ENCODE data around the gene INSC.

Gene INSC

GRCh38 chr11:15213471-15214231, 98.9 kb downstream of the INSC start:
- DNase-seq (ENCODE audit: low read depth in 4 of 4, low spot score in 1 of 4), result no peak

GRCh38 chr11:15215005-15215404, 100.3 kb downstream of the INSC start:
- DNase-seq (ENCODE audit: low read depth in 4 of 4, low spot score in 1 of 4), result no peak

- DNase-seq (ENCODE audit: low read depth in 4 of 4, low spot score in 1 of 4), result no peak
Measured at GRCh38 chr11:15216678-15217077, 102.0 kb downstream of the INSC start.

- no peak for DNase-seq (ENCODE audit: low read depth in 4 of 4, low spot score in 1 of 4)
Measured at GRCh38 chr11:15217416-15217815, 102.7 kb downstream of the INSC start.

GRCh38 chr11:15222777-15223176, 108.1 kb downstream of the INSC start:
- DNase-seq (ENCODE audit: low read depth in 4 of 4, low spot score in 1 of 4), result no peak

GRCh38 chr11:15223318-15223717, 108.6 kb downstream of the INSC start:
- DNase-seq (ENCODE audit: low read depth in 4 of 4, low spot score in 1 of 4), result no peak

- DNase-seq (ENCODE audit: low read depth in 4 of 4, low spot score in 1 of 4), result no peak
Measured at GRCh38 chr11:15224466-15224865, 109.7 kb downstream of the INSC start.

- DNase-seq (ENCODE audit: low read depth in 4 of 4, low spot score in 1 of 4), result no peak
Measured at GRCh38 chr11:15227011-15227410, 112.3 kb downstream of the INSC start.

- no peak for DNase-seq (ENCODE audit: low read depth in 4 of 4, low spot score in 1 of 4)
Measured at GRCh38 chr11:15228331-15228849, 113.7 kb downstream of the INSC start.

GRCh38 chr11:15229069-15229468, 114.3 kb downstream of the INSC start:
- DNase-seq (ENCODE audit: low read depth in 4 of 4, low spot score in 1 of 4), result no peak

GRCh38 chr11:15232496-15232895, 117.8 kb downstream of the INSC start:
- DNase-seq (ENCODE audit: low read depth in 4 of 4, low spot score in 1 of 4), result no peak

GRCh38 chr11:15233371-15234165, 118.8 kb downstream of the INSC start:
- DNase-seq (ENCODE audit: low read depth in 4 of 4, low spot score in 1 of 4), result no peak

- no peak for DNase-seq (ENCODE audit: low read depth in 4 of 4, low spot score in 1 of 4)
Measured at GRCh38 chr11:15234796-15235195, 120.1 kb downstream of the INSC start.

GRCh38 chr11:15236559-15236958, 121.8 kb downstream of the INSC start:
- no peak for DNase-seq (ENCODE audit: low read depth in 4 of 4, low spot score in 1 of 4)

GRCh38 chr11:15238856-15239255, 124.1 kb downstream of the INSC start:
- DNase-seq (ENCODE audit: low read depth in 4 of 4, low spot score in 1 of 4), result no peak

GRCh38 chr11:15248749-15249148, 134.0 kb downstream of the INSC start:
- DNase-seq (ENCODE audit: low read depth in 4 of 4, low spot score in 1 of 4), result no peak

- no peak for DNase-seq (ENCODE audit: low read depth in 4 of 4, low spot score in 1 of 4)
Measured at GRCh38 chr11:15258433-15259165, 143.9 kb downstream of the INSC start.

- DNase-seq (ENCODE audit: low read depth in 4 of 4, low spot score in 1 of 4), result no peak
Measured at GRCh38 chr11:15266999-15267398, 152.3 kb downstream of the INSC start.

GRCh38 chr11:15268598-15268997, 153.9 kb downstream of the INSC start:
- DNase-seq (ENCODE audit: low read depth in 4 of 4, low spot score in 1 of 4), result no peak

- no peak for DNase-seq (ENCODE audit: low read depth in 4 of 4, low spot score in 1 of 4)
Measured at GRCh38 chr11:15275141-15275540, 160.4 kb downstream of the INSC start.

- DNase-seq (ENCODE audit: low read depth in 4 of 4, low spot score in 1 of 4), result no peak
Measured at GRCh38 chr11:15276621-15277020, 161.9 kb downstream of the INSC start.

GRCh38 chr11:15278128-15278527, 163.4 kb downstream of the INSC start:
- DNase-seq (ENCODE audit: low read depth in 4 of 4, low spot score in 1 of 4), result no peak

Data from stimulated activated CD4-positive, alpha-beta T cell treated with anti-CD3 and anti-CD28 coated beads, Interleukin-1b, Interleukin-23, amount 100 ng/mL, for 24 hours (primary cell).